Endothelial cell of umbilical vein (primary cell): ENCODE measurements around the gene ZNF331. TPM values are rescaled to one million over a fixed set of nuclear protein-coding genes. Genes with fewer than 3 reads are reported as not detected.

Experiments
- BruUV-seq: library from RNA; stranded (reverse); fragments of 400-500 nt; replicated peaks from 2 replicates; lab custom pipeline; 2021; lab: Mats Ljungman, UMichigan
- CTCF ChIA-PET: fragments of 300-600, 350-600 bp; sonication (Branson Sonifier 250); formaldehyde crosslinking; loops from one replicate; lab custom pipeline; 2021; ENCODE audit warnings: antibody characterized with exemption, inconsistent platforms; lab: Charles Lee
- POLR2A ChIA-PET: fragments of 300-600, 350-600 bp; sonication (Branson Sonifier 250); formaldehyde crosslinking; loops from one replicate; lab custom pipeline; 2021; ENCODE audit warnings: antibody characterized with exemption, inconsistent platforms; lab: Charles Lee
- DNase-seq: peaks from one replicate; pipeline ENCODE4 v3.0.0-alpha.2; 2011; ENCODE audit warnings: low read depth, low spot score
- FAIRE-seq: peaks from 2 replicates; lab custom pipeline; 2011; peaks lifted over from hg19 to GRCh38; lab: Jason Lieb, UNC
- H2AFZ ChIP-seq: 2 replicates; pipeline ENCODE4 v1.6.0; 2012; ENCODE audit warnings: low read depth, low read length, control low read depth, inconsistent platforms
- H3K27ac ChIP-seq: 2 replicates; pipeline ENCODE4 v1.5.1; 2011; ENCODE audit warnings: low read depth, mild to moderate bottlenecking, control low read depth, low read length, moderate library complexity; ENCODE audit not compliant: insufficient read depth
- H3K27me3 ChIP-seq, 2 experiments: 2 replicates each; pipeline versions ENCODE4 v1.6.0 to v1.6.1; 2011; ENCODE audit warnings: low read length in 2 of 2, mixed read lengths in 1 of 2; ENCODE audit not compliant: control insufficient read depth in 2 of 2, insufficient read depth in 2 of 2
- H3K36me3 ChIP-seq, 2 experiments: 2 replicates in 1 of 2; 3 replicates in 1 of 2; pipeline ENCODE4 v1.5.1; 2011; ENCODE audit warnings: low read length in 2 of 2, mild to moderate bottlenecking in 1 of 2, moderate library complexity in 1 of 2; ENCODE audit not compliant: control insufficient read depth in 2 of 2, insufficient read depth in 2 of 2; ENCODE audit errors: extremely low read depth in 1 of 2
- H3K4me1 ChIP-seq: 3 replicates; pipeline ENCODE4 v1.5.1; 2011; ENCODE audit warnings: mild to moderate bottlenecking, low read length; ENCODE audit not compliant: control insufficient read depth, insufficient read depth; ENCODE audit errors: extremely low read depth
- H3K4me2 ChIP-seq: 2 replicates; pipeline ENCODE4 v1.6.1; 2011; ENCODE audit warnings: low read length, control low read depth, mixed read lengths; ENCODE audit not compliant: insufficient read depth
- H3K4me3 ChIP-seq, 3 experiments: fragments of 200-600 bp in 1 of 3; sonication (generic), shearing (Covaris generic) in 1 of 3; replicated peaks in 1 of 3; 2 replicates each; pipeline ENCODE4 v1.5.1; 2011 to 2016; ENCODE audit warnings: control low read depth in 3 of 3, low read length in 3 of 3, mild to moderate bottlenecking in 2 of 3, inconsistent platforms in 1 of 3, low read depth in 1 of 3, moderate library complexity in 1 of 3; ENCODE audit not compliant: insufficient read depth in 1 of 3
- H3K79me2 ChIP-seq: 2 replicates; pipeline ENCODE4 v1.6.0; 2012; ENCODE audit warnings: low read length, inconsistent platforms; ENCODE audit not compliant: control insufficient read depth, insufficient read depth
- H3K9ac ChIP-seq: replicated peaks from 2 replicates; pipeline ENCODE3; 2011; ENCODE audit warnings: low read length, control low read depth; ENCODE audit not compliant: insufficient read depth; ENCODE audit errors: extremely low read depth
- H3K9me1 ChIP-seq: replicated peaks from 3 replicates; pipeline ENCODE4 v1.6.0; 2011; ENCODE audit warnings: mild to moderate bottlenecking, low read length; ENCODE audit not compliant: control insufficient read depth, insufficient read depth; ENCODE audit errors: extremely low read depth
- H3K9me3 ChIP-seq: replicated peaks from 2 replicates; pipeline ENCODE4 v1.5.1; 2012; ENCODE audit warnings: low read length, inconsistent platforms; ENCODE audit not compliant: control insufficient read depth, insufficient read depth
- H4K20me1 ChIP-seq: replicated peaks from 2 replicates; pipeline ENCODE3; 2011; ENCODE audit warnings: mild to moderate bottlenecking, low read length; ENCODE audit not compliant: control insufficient read depth, insufficient read depth; ENCODE audit errors: extremely low read depth
- EZH2 ChIP-seq: IDR thresholded peaks from 2 replicates; pipeline ENCODE4 v1.6.1; 2012; ENCODE audit warnings: borderline replicate concordance, low read depth, mild to moderate bottlenecking, moderate library complexity, low read length, inconsistent platforms; ENCODE audit not compliant: severe bottlenecking
- JUN ChIP-seq: IDR thresholded peaks from 2 replicates; pipeline ENCODE4 v1.6.1; 2011; ENCODE audit warnings: borderline replicate concordance, low read depth; ENCODE audit not compliant: insufficient read length, insufficient read depth
- MYC ChIP-seq: IDR thresholded peaks from one replicate; pipeline ENCODE4 v1.6.1; 2011; ENCODE audit warnings: mild to moderate bottlenecking, low read depth, low read length
- POLR2AphosphoS5 ChIP-seq: IDR thresholded peaks from 2 replicates; pipeline ENCODE4 v1.6.1; 2012; ENCODE audit warnings: low read depth, mild to moderate bottlenecking, control low read depth, low read length, moderate library complexity; ENCODE audit not compliant: insufficient read depth
- dilution Hi-C: fragments of 300-500 bp; cut with MboI; formaldehyde crosslinking; loops from one replicate; pipeline ENCODE4 v1.15.0; 2019; ENCODE audit warnings: low sequenced_read_pairs; ENCODE audit not compliant: extremely low pct_ligation_motif_present
- intact Hi-C: fragments of 100-400 bp; cut with micrococcal nuclease; formaldehyde crosslinking; loops from one replicate; pipeline ENCODE4 v1.10.0; 2022
- polyA plus RNA-seq, 4 experiments: library from polyadenylated mRNA; depleted of rRNA in 3 of 4; stranded (reverse) in 3 of 4; unstranded in 1 of 4; fragments of >200 nt; gene quantifications; 2 replicates each; pipeline versions ENCODE4 v1.2.1 to v1.2.3, GENCODE V29; 2011 to 2012; ENCODE audit warnings: missing spikeins in 1 of 4
- total RNA-seq: library from RNA; stranded (reverse); gene quantifications from 2 replicates; pipeline ENCODE4 v1.2.3, GENCODE V29; 2021
- TF ChIP-seq, protein P1 (sequence below), 2 donors: IDR thresholded peaks; 1 replicate in 1 of 2; 2 replicates in 1 of 2; pipeline ENCODE4 v1.5.1; 2011; ENCODE audit warnings: low read length in 2 of 2, mild to moderate bottlenecking in 2 of 2, moderate library complexity in 2 of 2, control low read depth in 1 of 2, inconsistent platforms in 1 of 2, low read depth in 1 of 2; ENCODE audit not compliant: insufficient read depth in 1 of 2; ENCODE audit errors: extremely low read depth in 1 of 2
- TF ChIP-seq, protein P2 (sequence below): IDR thresholded peaks from 2 replicates; pipeline ENCODE4 v1.6.1; 2011; ENCODE audit not compliant: insufficient read depth, insufficient read length

Gene ZNF331
- total and polyA plus RNA-seq, 2 donors (not counting 3 experiments of a cell fraction or from before 2014, with no cell fraction given): 6.2 to 11.2 TPM

DNA sequence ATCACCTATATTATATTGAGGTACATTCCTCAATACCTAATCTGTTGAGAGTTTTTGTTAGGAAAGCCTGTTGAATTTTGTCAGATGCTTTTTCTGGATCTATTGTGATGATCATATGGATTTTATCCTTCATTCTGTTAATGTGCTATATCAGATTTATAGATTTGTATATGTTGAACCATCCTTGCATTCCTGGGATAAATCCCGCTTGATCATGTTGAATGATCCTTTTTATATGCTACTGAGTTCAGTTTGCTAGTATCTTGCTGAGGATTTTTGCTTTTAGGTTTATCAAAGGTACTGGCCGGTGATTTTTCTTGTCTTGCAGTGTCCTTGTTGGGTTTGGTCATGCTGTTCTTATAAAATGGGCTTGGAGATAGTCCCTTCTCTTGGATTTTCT lies 12.0 kb upstream of the ZNF331 start:
- H3K27ac ChIP-seq: no peak overlapping the region
- H3K9ac ChIP-seq: no peak overlapping the region
- no peak overlapping the region for H3K4me3 ChIP-seq
- no peak for DNase-seq
- dilution Hi-C loops: no loop called here
- intact Hi-C loops: no loop called here
- peaks cover 8% of the 10 kb centered on the region for H3K4me1 ChIP-seq
- H3K27me3 ChIP-seq: no peaks in the 10 kb centered on the region
- H3K4me2 ChIP-seq: no peak overlapping the region
- H3K9me3 ChIP-seq: no peaks in the 10 kb centered on the region
- no peak overlapping the region for H2AFZ ChIP-seq
- ChIA-PET CTCF (no interaction called here), POLR2A (no interaction called here)
- H4K20me1 ChIP-seq: no peaks in the 10 kb centered on the region
- FAIRE-seq: no peak
- H3K36me3 ChIP-seq: no peaks in the 10 kb centered on the region
- H3K79me2 ChIP-seq: peaks cover 5% of the 10 kb centered on the region
- no peaks in the 10 kb centered on the region for H3K9me1 ChIP-seq
- no TSS peak for BruUV-seq
- TF ChIP-seq POLR2AphosphoS5: no peak

DNA sequence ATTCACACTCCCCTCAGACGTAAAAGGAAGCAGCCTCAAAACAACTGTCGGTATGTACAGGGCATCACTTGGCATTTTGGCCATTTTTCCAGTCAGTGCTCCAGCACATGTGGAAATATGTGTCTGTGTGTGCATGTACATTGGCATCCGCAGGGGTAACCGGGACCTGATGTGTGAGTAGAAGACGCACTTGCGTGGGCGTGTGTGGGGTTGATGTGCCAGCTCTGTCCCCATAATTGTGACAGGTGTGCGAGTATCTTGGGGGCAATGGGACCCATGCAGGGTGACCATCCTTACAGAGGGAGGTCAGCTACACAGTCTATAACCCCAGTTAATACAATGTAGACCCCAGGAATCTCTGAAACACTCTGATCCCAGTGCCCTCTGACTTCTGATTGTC lies 7.3 kb upstream of the ZNF331 start:
- H3K4me1 ChIP-seq: no peaks in the 10 kb centered on the region
- H3K27ac ChIP-seq: no peak overlapping the region
- no peaks in the 10 kb centered on the region for H3K9me3 ChIP-seq
- no peaks in the 10 kb centered on the region for H3K79me2 ChIP-seq
- POLR2A ChIA-PET: no interaction called here
- H3K9ac ChIP-seq: no peak overlapping the region
- DNase-seq: no peak
- no peak overlapping the region for H2AFZ ChIP-seq
- TF ChIP-seq, protein P1, sequence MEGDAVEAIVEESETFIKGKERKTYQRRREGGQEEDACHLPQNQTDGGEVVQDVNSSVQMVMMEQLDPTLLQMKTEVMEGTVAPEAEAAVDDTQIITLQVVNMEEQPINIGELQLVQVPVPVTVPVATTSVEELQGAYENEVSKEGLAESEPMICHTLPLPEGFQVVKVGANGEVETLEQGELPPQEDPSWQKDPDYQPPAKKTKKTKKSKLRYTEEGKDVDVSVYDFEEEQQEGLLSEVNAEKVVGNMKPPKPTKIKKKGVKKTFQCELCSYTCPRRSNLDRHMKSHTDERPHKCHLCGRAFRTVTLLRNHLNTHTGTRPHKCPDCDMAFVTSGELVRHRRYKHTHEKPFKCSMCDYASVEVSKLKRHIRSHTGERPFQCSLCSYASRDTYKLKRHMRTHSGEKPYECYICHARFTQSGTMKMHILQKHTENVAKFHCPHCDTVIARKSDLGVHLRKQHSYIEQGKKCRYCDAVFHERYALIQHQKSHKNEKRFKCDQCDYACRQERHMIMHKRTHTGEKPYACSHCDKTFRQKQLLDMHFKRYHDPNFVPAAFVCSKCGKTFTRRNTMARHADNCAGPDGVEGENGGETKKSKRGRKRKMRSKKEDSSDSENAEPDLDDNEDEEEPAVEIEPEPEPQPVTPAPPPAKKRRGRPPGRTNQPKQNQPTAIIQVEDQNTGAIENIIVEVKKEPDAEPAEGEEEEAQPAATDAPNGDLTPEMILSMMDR (IDR thresholded peaks at IDR 0.05; ENCODE audit: extremely low read depth in 1 of 2, insufficient read depth in 1 of 2, low read depth in 1 of 2, low read length in 2 of 2): no peak
- TF ChIP-seq MYC: no peak
- TF ChIP-seq EZH2: no peak
- TF ChIP-seq POLR2AphosphoS5: no peak
- no peak for TF ChIP-seq JUN
- TF ChIP-seq, protein P2, sequence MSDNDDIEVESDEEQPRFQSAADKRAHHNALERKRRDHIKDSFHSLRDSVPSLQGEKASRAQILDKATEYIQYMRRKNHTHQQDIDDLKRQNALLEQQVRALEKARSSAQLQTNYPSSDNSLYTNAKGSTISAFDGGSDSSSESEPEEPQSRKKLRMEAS: no peak
- H3K27me3 ChIP-seq: no peaks in the 10 kb centered on the region
- FAIRE-seq: no peak
- H3K4me3 ChIP-seq: no peak overlapping the region
- no peaks in the 10 kb centered on the region for H4K20me1 ChIP-seq
- intact Hi-C loops (no loop called here), dilution Hi-C loops (no loop called here)
- H3K4me2 ChIP-seq: no peak overlapping the region
- no peaks in the 10 kb centered on the region for H3K9me1 ChIP-seq
- CTCF ChIA-PET: interaction anchor here (1.9 kb wide), 1 partner anchor 10 kb away, joined by 5 read pairs; no protein-coding TSS in a partner anchor
- no peaks in the 10 kb centered on the region for H3K36me3 ChIP-seq
- no TSS peak for BruUV-seq
